Measurements from ENCODE around the gene SF3A1. TPM values are rescaled to one million over a fixed set of nuclear protein-coding genes. Genes with fewer than 3 reads are reported as not detected.
A peak's percentile ranks its signal among the peaks of the same experiment; 100 is the strongest.

SF3A1 gene
- total and polyA plus RNA-seq, 4 donors, result 13.6 to 116 (median 68.0) TPM

DNA sequence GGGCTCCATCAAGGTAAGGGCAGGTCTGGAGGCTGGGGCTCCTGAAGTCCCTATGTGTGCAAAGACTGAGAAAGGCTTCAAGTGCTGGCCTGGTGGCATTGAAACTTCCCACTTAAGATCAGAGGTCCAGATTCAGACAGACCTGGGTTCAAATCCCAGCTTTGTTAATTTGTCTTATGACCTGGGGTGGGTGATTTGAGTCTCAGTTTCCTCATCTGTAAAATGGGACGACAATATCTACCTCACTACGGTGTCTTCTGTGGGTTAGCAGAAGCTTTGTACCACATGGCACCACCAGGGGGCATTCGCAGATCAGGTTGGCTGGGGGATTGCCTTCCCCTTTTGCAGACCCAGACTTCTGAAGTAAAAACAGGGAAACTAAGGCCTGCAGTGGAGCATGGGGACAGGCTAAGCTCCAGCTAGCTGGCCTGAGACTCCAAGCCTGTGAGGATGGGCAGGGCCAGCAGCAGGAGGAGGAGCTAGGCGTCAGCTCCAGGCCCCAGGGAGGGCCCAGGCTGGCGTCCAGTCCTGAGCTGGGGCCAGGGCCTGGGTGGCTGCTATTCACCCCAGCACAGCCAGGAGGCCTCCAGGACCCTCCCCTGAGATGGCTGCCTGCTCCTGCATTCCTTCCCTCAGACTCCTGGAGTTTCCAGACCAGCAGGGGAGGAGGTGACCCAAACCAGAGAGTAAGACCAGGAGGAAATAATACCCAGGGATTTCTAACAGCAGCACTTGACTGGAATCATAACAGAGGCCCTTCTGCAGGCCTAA, 68.9 kb downstream of the SF3A1 start:
- ATAC-seq (ENCODE audit: low FRiP score) (peak; percentile 84), DNase-seq (peak; percentile 93 to 94)
- H3K4me3 ChIP-seq (ENCODE audit: low read length in 2 of 2), result peak overlapping the region in 1 of 2 donors; percentile 2
- WGBS, 2 donors, result 12 to 18% methylated on average over 5 of the region's 5 CpGs
- H3K9me3 ChIP-seq (ENCODE audit: control insufficient read depth, low read length), result no peaks in the 10 kb centered on the region
- no peaks in the 10 kb centered on the region for H3K4me1 ChIP-seq (ENCODE audit: control insufficient read depth in 1 of 2, insufficient read depth in 2 of 2, low read length in 2 of 2)
- intact Hi-C loops (cut with DNase I), result loop anchor here (1.0 to 5.0 kb wide), 6 partner anchors 17 to 99 kb away; partner anchors contain the start of genes RNF215 (in 2 of the 2), CCDC157 (in 1 of the 2), SF3A1 (in 1 of the 2) and TBC1D10A (in 1 of the 2)
- H3K27ac ChIP-seq (ENCODE audit: low read depth in 1 of 2, low read length in 2 of 2), result no peak overlapping the region
- peaks cover 0 to 5% of the 10 kb centered on the region in 2 donors for H3K36me3 ChIP-seq (ENCODE audit: control insufficient read depth in 1 of 2, insufficient read depth in 2 of 2, low read length in 1 of 2)
- no peaks in the 10 kb centered on the region for H3K27me3 ChIP-seq (ENCODE audit: control insufficient read depth in 1 of 2, insufficient read depth in 2 of 2, low read length in 1 of 2)

DNA sequence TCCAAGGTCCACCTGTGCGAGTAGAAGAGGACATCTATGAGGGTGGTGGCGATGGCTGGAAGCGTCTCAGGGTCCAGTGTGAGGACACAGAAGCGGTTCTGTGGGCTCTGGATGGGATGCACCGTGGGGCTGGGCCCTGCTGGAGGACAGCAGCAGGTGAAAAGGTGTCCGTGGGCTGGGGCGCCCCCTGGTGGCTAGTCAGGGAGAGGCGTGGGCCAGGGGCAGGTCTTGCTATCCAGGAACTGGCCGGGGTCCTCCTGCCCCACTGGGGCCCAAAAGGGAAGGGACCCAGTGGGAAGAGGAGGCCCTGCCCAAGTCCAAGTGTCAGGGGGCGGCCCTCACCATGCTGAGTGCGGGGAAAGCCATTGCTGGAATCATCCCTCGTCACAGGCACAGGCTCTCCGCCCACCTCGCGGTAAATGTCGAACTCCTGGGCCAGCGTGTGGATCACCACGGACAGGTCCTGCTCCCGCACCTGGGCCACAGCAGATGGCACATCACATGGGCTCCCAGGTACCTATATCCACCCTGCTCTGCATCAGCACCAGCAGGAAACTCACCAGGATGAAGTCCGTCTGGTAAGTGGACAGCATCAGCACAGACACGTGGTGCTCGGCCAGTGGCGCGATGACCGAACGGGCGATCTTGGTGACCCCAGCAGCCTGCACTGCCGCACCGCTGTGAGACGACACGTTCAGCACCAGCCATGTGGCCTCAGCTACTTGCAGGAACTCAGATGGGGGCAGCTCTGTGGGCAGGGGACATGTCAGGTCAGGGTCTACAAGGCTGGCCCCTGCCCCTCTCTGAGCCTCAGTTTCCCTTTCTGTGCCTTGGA, 69.7 kb downstream of the SF3A1 start:
- ATAC-seq (ENCODE audit: low FRiP score) (no peak), DNase-seq (peak; percentile 83 to 91)
- Histone ChIP-seq H3K36me3 (ENCODE audit: control insufficient read depth in 1 of 2, insufficient read depth in 2 of 2, low read length in 1 of 2) (peaks cover 0 to 2% of the 10 kb centered on the region in 2 donors), H3K9me3 (ENCODE audit: control insufficient read depth, low read length) (no peaks in the 10 kb centered on the region), H3K4me3 (ENCODE audit: low read length in 2 of 2) (no peak overlapping the region), H3K27ac (ENCODE audit: low read depth in 1 of 2, low read length in 2 of 2) (no peak overlapping the region), H3K4me1 (ENCODE audit: control insufficient read depth in 1 of 2, insufficient read depth in 2 of 2, low read length in 2 of 2) (no peaks in the 10 kb centered on the region), H3K27me3 (ENCODE audit: control insufficient read depth in 1 of 2, insufficient read depth in 2 of 2, low read length in 1 of 2) (no peaks in the 10 kb centered on the region)
- intact Hi-C loops (cut with DNase I), result loop anchor here (5.0 kb wide), 2 partner anchors 40 to 55 kb away; partner anchors contain the start of gene TBC1D10A (in 1 of the 2)
- WGBS, 2 donors, result 66 to 71% methylated on average over 28 to 31 of the region's 31 CpGs

DNA sequence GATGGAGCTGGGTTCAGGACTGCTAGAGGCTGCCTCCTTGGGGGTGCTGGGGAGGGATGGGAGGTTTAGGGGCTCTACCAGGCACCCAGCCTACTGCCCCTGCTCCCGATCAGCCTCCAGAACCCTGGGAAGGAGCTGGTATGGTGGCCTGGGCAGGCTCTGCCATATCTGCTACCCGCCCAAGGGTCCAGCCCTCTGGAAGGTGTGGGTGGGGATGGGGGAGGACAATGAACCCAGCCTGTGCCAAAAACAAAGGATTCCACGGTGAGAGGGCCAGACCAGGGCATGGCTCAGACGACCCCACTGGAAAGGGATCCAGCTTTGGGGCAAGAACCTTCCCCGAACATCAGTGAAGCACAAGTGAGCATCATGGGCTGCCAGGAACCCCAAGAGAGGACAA, 70.4 kb downstream of the SF3A1 start:
- 79 to 85% methylated on average over 5 of the region's 5 CpGs for WGBS, 2 donors
- intact Hi-C loops (cut with DNase I), result loop anchor here (5.0 kb wide), 2 partner anchors 41 to 56 kb away; partner anchors contain the start of gene TBC1D10A (in 1 of the 2)
- Histone ChIP-seq H3K4me3 (ENCODE audit: low read length in 2 of 2) (no peak overlapping the region), H3K36me3 (ENCODE audit: control insufficient read depth in 1 of 2, insufficient read depth in 2 of 2, low read length in 1 of 2) (peaks cover 0 to 2% of the 10 kb centered on the region in 2 donors), H3K4me1 (ENCODE audit: control insufficient read depth in 1 of 2, insufficient read depth in 2 of 2, low read length in 2 of 2) (no peaks in the 10 kb centered on the region), H3K9me3 (ENCODE audit: control insufficient read depth, low read length) (no peaks in the 10 kb centered on the region), H3K27ac (ENCODE audit: low read depth in 1 of 2, low read length in 2 of 2) (no peak overlapping the region), H3K27me3 (ENCODE audit: control insufficient read depth in 1 of 2, insufficient read depth in 2 of 2, low read length in 1 of 2) (no peaks in the 10 kb centered on the region)
- no peak for DNase-seq
- ATAC-seq (ENCODE audit: low FRiP score), result no peak

DNA sequence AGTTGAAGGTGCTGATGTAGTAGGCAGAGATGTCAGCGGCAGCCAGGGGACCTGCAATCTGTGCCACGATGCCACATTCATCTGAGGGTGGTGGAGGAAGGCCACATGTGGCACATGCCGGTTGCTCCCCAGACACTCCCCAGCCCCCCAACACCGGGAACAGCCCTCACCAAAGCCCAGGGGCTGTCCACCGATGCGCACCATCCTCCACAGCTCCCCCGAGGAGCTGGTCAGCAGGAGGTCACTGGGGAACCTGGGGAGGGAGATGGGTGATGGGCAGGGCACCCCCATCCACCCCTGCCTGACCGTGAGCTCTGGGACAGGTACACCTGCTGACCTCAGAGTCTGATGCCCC, 70.9 kb downstream of the SF3A1 start:
- intact Hi-C loops (cut with DNase I), result loop anchor here (5.0 kb wide), 2 partner anchors 41 to 56 kb away; partner anchors contain the start of gene TBC1D10A (in 1 of the 2)
- H3K4me3 ChIP-seq (ENCODE audit: low read length in 2 of 2), result no peak overlapping the region
- peaks cover 0 to 2% of the 10 kb centered on the region in 2 donors for H3K36me3 ChIP-seq (ENCODE audit: control insufficient read depth in 1 of 2, insufficient read depth in 2 of 2, low read length in 1 of 2)
- no peak for DNase-seq
- no peaks in the 10 kb centered on the region for H3K9me3 ChIP-seq (ENCODE audit: control insufficient read depth, low read length)
- H3K27ac ChIP-seq (ENCODE audit: low read depth in 1 of 2, low read length in 2 of 2), result no peak overlapping the region
- no peak for ATAC-seq (ENCODE audit: low FRiP score)
- H3K27me3 ChIP-seq (ENCODE audit: control insufficient read depth in 1 of 2, insufficient read depth in 2 of 2, low read length in 1 of 2), result no peaks in the 10 kb centered on the region
- WGBS, 2 donors, result 87 to 90% methylated on average over 8 of the region's 8 CpGs
- H3K4me1 ChIP-seq (ENCODE audit: control insufficient read depth in 1 of 2, insufficient read depth in 2 of 2, low read length in 2 of 2), result no peaks in the 10 kb centered on the region

DNA sequence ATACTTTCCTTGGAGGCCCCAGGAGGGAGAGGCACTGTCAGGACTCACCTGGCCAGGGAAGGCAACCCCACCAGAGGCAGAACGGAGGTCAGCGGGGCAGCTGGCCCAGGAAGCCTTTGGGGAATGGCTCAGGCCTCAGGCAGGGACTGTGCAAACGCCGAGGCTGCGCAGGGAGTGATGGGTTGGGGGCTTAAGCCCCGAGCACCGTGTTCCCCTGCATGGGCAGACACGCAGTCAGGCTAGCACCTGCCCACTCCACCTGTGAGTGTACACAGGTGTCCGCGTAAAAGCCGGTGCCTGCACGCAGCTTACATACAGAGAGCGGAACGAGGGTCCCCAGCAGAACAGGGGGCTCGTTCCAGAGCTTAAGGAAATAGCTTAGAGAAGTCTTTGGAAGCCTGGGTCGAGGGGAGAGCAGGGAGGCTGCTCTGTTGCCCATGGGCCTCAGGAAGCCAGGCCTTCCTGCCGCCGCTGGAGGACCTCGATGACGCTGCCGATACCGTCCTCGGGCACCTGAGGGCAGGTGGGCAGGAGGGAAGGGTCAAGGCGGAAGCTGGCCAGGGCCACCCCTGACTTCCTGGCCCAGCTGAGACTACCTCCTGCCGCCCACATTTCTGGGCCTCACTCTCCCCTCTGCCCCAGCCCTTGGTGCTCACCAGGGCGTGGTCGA, 71.4 kb downstream of the SF3A1 start:
- no peak for DNase-seq
- H3K9me3 ChIP-seq (ENCODE audit: control insufficient read depth, low read length), result no peaks in the 10 kb centered on the region
- intact Hi-C loops (cut with DNase I), result loop anchor here (5.0 kb wide), 2 partner anchors 42 to 57 kb away; partner anchors contain the start of gene TBC1D10A (in 1 of the 2)
- H3K4me3 ChIP-seq (ENCODE audit: low read length in 2 of 2), result no peak overlapping the region
- H3K27me3 ChIP-seq (ENCODE audit: control insufficient read depth in 1 of 2, insufficient read depth in 2 of 2, low read length in 1 of 2), result no peaks in the 10 kb centered on the region
- H3K4me1 ChIP-seq (ENCODE audit: control insufficient read depth in 1 of 2, insufficient read depth in 2 of 2, low read length in 2 of 2), result no peaks in the 10 kb centered on the region
- no peak for ATAC-seq (ENCODE audit: low FRiP score)
- WGBS, 2 donors, result 89 to 90% methylated on average over 27 of the region's 27 CpGs
- peaks cover 0 to 2% of the 10 kb centered on the region in 2 donors for H3K36me3 ChIP-seq (ENCODE audit: control insufficient read depth in 1 of 2, insufficient read depth in 2 of 2, low read length in 1 of 2)
- no peak overlapping the region for H3K27ac ChIP-seq (ENCODE audit: low read depth in 1 of 2, low read length in 2 of 2)

DNA sequence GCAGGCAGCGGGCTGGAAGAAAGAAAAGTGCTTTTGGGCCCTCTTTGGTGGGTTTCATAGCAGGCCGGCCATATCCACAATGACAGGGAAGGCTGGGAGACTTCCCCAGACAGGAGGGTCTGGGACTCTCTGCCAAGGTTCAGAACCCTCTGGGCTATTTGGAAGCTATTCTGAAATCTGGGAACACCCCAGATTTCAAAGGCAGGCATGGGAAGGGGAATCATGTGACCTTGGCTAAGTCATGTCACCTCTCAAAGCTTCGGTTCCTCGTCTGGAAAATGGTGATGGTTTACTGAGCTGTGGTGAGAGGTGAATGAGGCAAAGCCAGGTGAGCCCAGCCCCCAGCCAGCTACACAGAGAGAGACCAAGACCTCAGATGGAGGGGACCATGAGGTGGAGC, 72.0 kb downstream of the SF3A1 start:
- ATAC-seq (ENCODE audit: low FRiP score), result no peak
- H3K9me3 ChIP-seq (ENCODE audit: control insufficient read depth, low read length), result no peaks in the 10 kb centered on the region
- no peak overlapping the region for H3K4me3 ChIP-seq (ENCODE audit: low read length in 2 of 2)
- WGBS, 2 donors, result 93% methylated on average over 4 of the region's 4 CpGs
- H3K27ac ChIP-seq (ENCODE audit: low read depth in 1 of 2, low read length in 2 of 2), result no peak overlapping the region
- intact Hi-C loops (cut with DNase I), result loop anchor here (5.0 kb wide), 3 partner anchors 43 to 93 kb away; partner anchors contain the start of gene TBC1D10A (in 1 of the 2)
- no peak for DNase-seq
- H3K4me1 ChIP-seq (ENCODE audit: control insufficient read depth in 1 of 2, insufficient read depth in 2 of 2, low read length in 2 of 2), result no peaks in the 10 kb centered on the region
- H3K27me3 ChIP-seq (ENCODE audit: control insufficient read depth in 1 of 2, insufficient read depth in 2 of 2, low read length in 1 of 2), result no peaks in the 10 kb centered on the region
- peaks cover 0 to 2% of the 10 kb centered on the region in 2 donors for H3K36me3 ChIP-seq (ENCODE audit: control insufficient read depth in 1 of 2, insufficient read depth in 2 of 2, low read length in 1 of 2)

DNA sequence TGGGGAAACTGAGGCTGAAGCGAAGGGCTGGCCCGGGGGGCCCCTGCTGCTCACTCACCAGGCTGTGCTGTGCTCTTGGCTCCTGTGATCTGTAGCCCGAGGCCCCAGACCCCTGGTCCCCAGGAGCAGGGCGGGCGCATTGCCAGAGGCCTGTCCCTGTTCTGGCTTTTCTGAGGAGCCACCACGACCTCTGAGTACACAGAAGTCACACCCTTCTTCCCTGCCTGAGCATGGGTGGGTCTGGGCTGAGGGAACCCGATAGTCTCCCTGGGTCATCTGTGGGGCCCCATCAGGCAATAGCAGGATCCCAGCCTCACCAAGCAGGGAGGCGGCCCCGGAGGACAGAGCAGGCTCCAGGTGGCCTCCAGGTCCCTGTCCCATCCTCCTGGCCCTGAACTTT, 72.5 kb downstream of the SF3A1 start:
- DNase-seq (no peak), ATAC-seq (ENCODE audit: low FRiP score) (no peak)
- Histone ChIP-seq H3K27me3 (ENCODE audit: control insufficient read depth in 1 of 2, insufficient read depth in 2 of 2, low read length in 1 of 2) (no peaks in the 10 kb centered on the region), H3K9me3 (ENCODE audit: control insufficient read depth, low read length) (no peaks in the 10 kb centered on the region), H3K27ac (ENCODE audit: low read depth in 1 of 2, low read length in 2 of 2) (no peak overlapping the region), H3K4me3 (ENCODE audit: low read length in 2 of 2) (no peak overlapping the region), H3K4me1 (ENCODE audit: control insufficient read depth in 1 of 2, insufficient read depth in 2 of 2, low read length in 2 of 2) (no peaks in the 10 kb centered on the region), H3K36me3 (ENCODE audit: control insufficient read depth in 1 of 2, insufficient read depth in 2 of 2, low read length in 1 of 2) (peaks cover 0 to 2% of the 10 kb centered on the region in 2 donors)
- 83 to 84% methylated on average over 9 of the region's 9 CpGs for WGBS, 2 donors
- intact Hi-C loops (cut with DNase I), result loop anchor here in 1 of 2 donors (5.0 kb wide), 1 partner anchor 93 kb away; no protein-coding TSS in a partner anchor

DNA sequence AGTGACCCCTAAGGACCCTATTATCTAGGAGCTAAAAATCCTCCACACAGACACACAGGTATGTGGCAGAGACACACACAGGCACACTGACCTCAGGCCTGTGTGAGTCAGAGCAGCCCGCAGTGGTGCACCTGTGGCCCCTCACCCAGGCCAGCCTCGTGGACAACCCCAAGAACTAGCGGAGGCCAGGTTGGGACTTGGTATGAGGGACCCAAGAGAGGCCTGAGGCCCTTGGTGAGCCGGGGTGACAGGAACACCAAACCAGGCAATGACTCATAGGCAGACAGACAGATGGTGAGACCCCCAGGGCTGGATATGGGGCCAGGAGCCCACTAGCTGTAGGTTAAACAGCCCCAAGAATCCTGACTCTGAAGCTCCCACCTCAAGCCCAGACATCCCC, 73.4 kb downstream of the SF3A1 start:
- 89 to 95% methylated on average over 4 of the region's 4 CpGs for WGBS, 2 donors
- DNase-seq, result no peak
- no peak overlapping the region for H3K4me3 ChIP-seq (ENCODE audit: low read length in 2 of 2)
- H3K4me1 ChIP-seq (ENCODE audit: control insufficient read depth in 1 of 2, insufficient read depth in 2 of 2, low read length in 2 of 2), result no peaks in the 10 kb centered on the region
- no peak overlapping the region for H3K27ac ChIP-seq (ENCODE audit: low read depth in 1 of 2, low read length in 2 of 2)
- ATAC-seq (ENCODE audit: low FRiP score), result no peak
- H3K36me3 ChIP-seq (ENCODE audit: control insufficient read depth in 1 of 2, insufficient read depth in 2 of 2, low read length in 1 of 2), result peaks cover 0 to 2% of the 10 kb centered on the region in 2 donors
- intact Hi-C loops (cut with DNase I), result loop anchor here in 1 of 2 donors (5.0 kb wide), 1 partner anchor 94 kb away; no protein-coding TSS in a partner anchor
- H3K9me3 ChIP-seq (ENCODE audit: control insufficient read depth, low read length), result no peaks in the 10 kb centered on the region
- no peaks in the 10 kb centered on the region for H3K27me3 ChIP-seq (ENCODE audit: control insufficient read depth in 1 of 2, insufficient read depth in 2 of 2, low read length in 1 of 2)
